ENCODE data around the gene TLN1. TPM values are rescaled to one million over a fixed set of nuclear protein-coding genes. Genes with fewer than 3 reads are reported as not detected.

TLN1 gene
- total RNA-seq, 1 experiment from 2014 or later: 652 TPM

- H3K36me3 ChIP-seq: peaks cover under 1% of the 10 kb centered on the region; the same call in 1 of the 2 replicates
- no peak for DNase-seq
- no peaks in the 10 kb centered on the region for H3K27me3 ChIP-seq
- H3K9me3 ChIP-seq: no peaks in the 10 kb centered on the region
- no peak overlapping the region for H3K4me3 ChIP-seq
Measured at GRCh38 chr9:35669331-35670145, 62.5 kb downstream of the TLN1 start.

- no peaks in the 10 kb centered on the region for H3K27me3 ChIP-seq
- H3K36me3 ChIP-seq: peaks cover 17% of the 10 kb centered on the region
- DNase-seq: no peak
- no peak overlapping the region for H3K4me3 ChIP-seq
- no peaks in the 10 kb centered on the region for H3K9me3 ChIP-seq
Measured at GRCh38 chr9:35667939-35668338, 64.1 kb downstream of the TLN1 start.

- DNase-seq: no peak
- H3K36me3 ChIP-seq: peaks cover 31% of the 10 kb centered on the region
Measured at GRCh38 chr9:35666549-35666948, 65.4 kb downstream of the TLN1 start.

GRCh38 chr9:35666045-35666444, 66.0 kb downstream of the TLN1 start:
- Histone ChIP-seq H3K4me3 (no peak overlapping the region), H3K36me3 (peaks cover 36% of the 10 kb centered on the region), H3K9me3 (no peaks in the 10 kb centered on the region), H3K27me3 (no peaks in the 10 kb centered on the region)
- peak; percentile 67 for DNase-seq

More at GRCh38 chr9:35666549-35666948, 65.4 kb downstream of the TLN1 start:
- H3K27me3 ChIP-seq: no peaks in the 10 kb centered on the region
- H3K9me3 ChIP-seq: no peaks in the 10 kb centered on the region
- H3K4me3 ChIP-seq: no peak overlapping the region

- H3K36me3 ChIP-seq: peaks cover 42% of the 10 kb centered on the region
Measured at GRCh38 chr9:35665471-35665818, 66.5 kb downstream of the TLN1 start.

GRCh38 chr9:35664531-35665470, 67.2 kb downstream of the TLN1 start, which contains the start of gene ARHGEF39:
TSS of gene ARHGEF39 (minus strand) at chr9:35665195. CDS start at chr9:35665169, 26 bp downstream.
- Histone ChIP-seq H3K4me3 (peak within 1 kb of the TSS; percentile 68), H3K27me3 (no peaks in the 10 kb centered on the region)
- peak; percentile 98 for DNase-seq

More at GRCh38 chr9:35665471-35665818, 66.5 kb downstream of the TLN1 start:
- no peak for DNase-seq
- H3K4me3 ChIP-seq: peak overlapping the region; percentile 68
- no peaks in the 10 kb centered on the region for H3K9me3 ChIP-seq
- no peaks in the 10 kb centered on the region for H3K27me3 ChIP-seq

GRCh38 chr9:35662437-35662836, 69.6 kb downstream of the TLN1 start:
- H3K27me3 ChIP-seq: no peaks in the 10 kb centered on the region
- no peak for DNase-seq
- peaks cover 62% of the 10 kb centered on the region for H3K36me3 ChIP-seq
- no peak overlapping the region for H3K4me3 ChIP-seq
- no peaks in the 10 kb centered on the region for H3K9me3 ChIP-seq

More at GRCh38 chr9:35664531-35665470, 67.2 kb downstream of the TLN1 start, which contains the start of gene ARHGEF39:
- Histone ChIP-seq H3K36me3 (peaks cover 48% of the 10 kb centered on the region), H3K9me3 (no peaks in the 10 kb centered on the region)

GRCh38 chr9:35661756-35662350, 70.1 kb downstream of the TLN1 start:
- no peak overlapping the region for H3K4me3 ChIP-seq
- H3K9me3 ChIP-seq: no peaks in the 10 kb centered on the region
- H3K27me3 ChIP-seq: no peaks in the 10 kb centered on the region
- no peak for DNase-seq
- peaks cover 62% of the 10 kb centered on the region for H3K36me3 ChIP-seq

GRCh38 chr9:35660966-35661415, 71.0 kb downstream of the TLN1 start:
- DNase-seq: no peak
- Histone ChIP-seq H3K9me3 (no peaks in the 10 kb centered on the region), H3K27me3 (no peaks in the 10 kb centered on the region), H3K4me3 (no peak overlapping the region), H3K36me3 (peaks cover 62% of the 10 kb centered on the region)

- peak overlapping the region; percentile 83 for H3K4me3 ChIP-seq
- H3K9me3 ChIP-seq: no peaks in the 10 kb centered on the region
- DNase-seq: peak; percentile 51
- no peaks in the 10 kb centered on the region for H3K27me3 ChIP-seq
- H3K36me3 ChIP-seq: peaks cover 59% of the 10 kb centered on the region
Measured at GRCh38 chr9:35659340-35659739, 72.7 kb downstream of the TLN1 start.

- no peaks in the 10 kb centered on the region for H3K9me3 ChIP-seq
- H3K27me3 ChIP-seq: no peaks in the 10 kb centered on the region
- peak; percentile 90 for DNase-seq
- H3K36me3 ChIP-seq: peaks cover 55% of the 10 kb centered on the region
- H3K4me3 ChIP-seq: peak overlapping the region; percentile 83
Measured at GRCh38 chr9:35658968-35659220, 73.1 kb downstream of the TLN1 start.

GRCh38 chr9:35658137-35658967, 73.6 kb downstream of the TLN1 start, which contains the start of gene CCDC107:
TSS of gene CCDC107 (plus strand) at chr9:35658292. CDS start at chr9:35658380, 88 bp downstream.
- Histone ChIP-seq H3K4me3 (peak within 1 kb of the TSS; percentile 83), H3K9me3 (no peaks in the 10 kb centered on the region), H3K36me3 (peaks cover 49% of the 10 kb centered on the region), H3K27me3 (no peaks in the 10 kb centered on the region)
- DNase-seq: peak; percentile 94

GRCh38 chr9:35657546-35658136, 74.4 kb downstream of the TLN1 start, which contains the start of gene RMRP:
TSS of gene RMRP (minus strand) at chr9:35658019.
- H3K27me3 ChIP-seq: no peaks in the 10 kb centered on the region

GRCh38 chr9:35656831-35657545, 75.0 kb downstream of the TLN1 start:
- H3K27me3 ChIP-seq: no peaks in the 10 kb centered on the region
- H3K4me3 ChIP-seq: peak overlapping the region; percentile 26
- no peaks in the 10 kb centered on the region for H3K9me3 ChIP-seq
- DNase-seq: no peak
- peaks cover 36% of the 10 kb centered on the region for H3K36me3 ChIP-seq

More at GRCh38 chr9:35657546-35658136, 74.4 kb downstream of the TLN1 start, which contains the start of gene RMRP:
- H3K36me3 ChIP-seq: peaks cover 42% of the 10 kb centered on the region
- no peaks in the 10 kb centered on the region for H3K9me3 ChIP-seq
- H3K4me3 ChIP-seq: peak within 1 kb of the TSS; percentile 83
- peak; percentile 100 for DNase-seq

GRCh38 chr9:35656348-35656747, 75.6 kb downstream of the TLN1 start:
- no peak overlapping the region for H3K4me3 ChIP-seq
- peaks cover 29% of the 10 kb centered on the region for H3K36me3 ChIP-seq
- H3K9me3 ChIP-seq: no peaks in the 10 kb centered on the region
- no peak for DNase-seq
- no peaks in the 10 kb centered on the region for H3K27me3 ChIP-seq

All from MG63 (cell line).